WTC11 (cell line): ENCODE data around the gene RTL5. TPM values are rescaled to one million over a fixed set of nuclear protein-coding genes. Genes with fewer than 3 reads are reported as not detected.

Source experiments
- ATAC-seq: fragments of 200-7000 bp; cut with Tn5 transposase; 2 replicates; pipeline ENCODE4 v1.10.0; 2021; ENCODE audit warnings: mild to moderate bottlenecking, moderate library complexity
- CTCF ChIA-PET: fragments of 300-600 bp; sonication (Branson Sonifier 250); formaldehyde crosslinking; loops from one replicate; lab custom pipeline; 2021; ENCODE audit warnings: antibody characterized with exemption; lab: Charles Lee
- POLR2A ChIA-PET: fragments of 350-600 bp; sonication (Branson Sonifier 250); formaldehyde crosslinking; loops from one replicate; lab custom pipeline; 2021; ENCODE audit warnings: antibody characterized with exemption; lab: Charles Lee
- DNase-seq: peaks from one replicate; pipeline ENCODE4 v3.0.0; 2021; ENCODE audit warnings: low spot score
- H3K27ac Mint-ChIP-seq: 2 replicates; pipeline ENCODE4 v1.8.0; 2021; ENCODE audit warnings: mixed read lengths
- H3K27me3 Mint-ChIP-seq: 2 replicates; pipeline ENCODE4 v1.8.0; 2021; ENCODE audit warnings: low read depth, mild to moderate bottlenecking, moderate library complexity, mixed read lengths
- H3K36me3 Mint-ChIP-seq: 2 replicates; pipeline ENCODE4 v1.8.0; 2021; ENCODE audit warnings: mixed read lengths
- H3K4me1 Mint-ChIP-seq: 2 replicates; pipeline ENCODE4 v1.8.0; 2022; ENCODE audit warnings: mixed read lengths
- H3K4me3 Mint-ChIP-seq: 2 replicates; pipeline ENCODE4 v1.8.0; 2021; ENCODE audit warnings: mild to moderate bottlenecking, moderate library complexity, mixed read lengths
- H3K9me3 Mint-ChIP-seq: 2 replicates; pipeline ENCODE4 v1.8.0; 2021; ENCODE audit warnings: mixed read lengths
- AR ChIP-seq: fragments of 250-450 bp; sonication (Bioruptor Pico); IDR thresholded peaks from 2 replicates; pipeline ENCODE4 v1.9.0; 2021; ENCODE audit warnings: mild to moderate bottlenecking
- ATF6 ChIP-seq: sonication (generic); formaldehyde crosslinking; IDR thresholded peaks from 2 replicates; pipeline ENCODE4 v1.8.1; 2023; ENCODE audit warnings: mild to moderate bottlenecking, missing genetic modification reagents
- ETV6 ChIP-seq: sonication (generic); formaldehyde crosslinking; IDR thresholded peaks from 2 replicates; pipeline ENCODE4 v1.8.1; 2022; ENCODE audit warnings: mild to moderate bottlenecking, missing genetic modification reagents
- FOXJ3 ChIP-seq: sonication (generic); formaldehyde crosslinking; IDR thresholded peaks from 2 replicates; pipeline ENCODE4 v1.9.0; 2021; ENCODE audit warnings: missing genetic modification reagents, mild to moderate bottlenecking, borderline replicate concordance
- HMGXB4 ChIP-seq: sonication (generic); formaldehyde crosslinking; IDR thresholded peaks from 2 replicates; pipeline ENCODE4 v1.8.1; 2023; ENCODE audit warnings: mild to moderate bottlenecking, moderate library complexity, missing genetic modification reagents
- KAT7 ChIP-seq: sonication (generic); formaldehyde crosslinking; IDR thresholded peaks from 2 replicates; pipeline ENCODE4 v1.8.1; 2023; ENCODE audit warnings: missing genetic modification reagents, mild to moderate bottlenecking, borderline replicate concordance
- MYBL2 ChIP-seq: sonication (generic); formaldehyde crosslinking; IDR thresholded peaks from 2 replicates; pipeline ENCODE4 v1.8.1; 2023; ENCODE audit warnings: mild to moderate bottlenecking, moderate library complexity, missing genetic modification reagents
- NR2C2 ChIP-seq: sonication (generic); formaldehyde crosslinking; IDR thresholded peaks from 2 replicates; pipeline ENCODE4 v1.8.0; 2022; ENCODE audit warnings: mild to moderate bottlenecking, missing genetic modification reagents
- ZBTB43 ChIP-seq: sonication (generic); formaldehyde crosslinking; IDR thresholded peaks from 2 replicates; pipeline ENCODE4 v1.8.1; 2023; ENCODE audit warnings: mild to moderate bottlenecking, missing genetic modification reagents
- ZNF232 ChIP-seq: sonication (generic); formaldehyde crosslinking; IDR thresholded peaks from 2 replicates; pipeline ENCODE4 v1.8.0; 2022; ENCODE audit warnings: mild to moderate bottlenecking, missing genetic modification reagents
- ZNF425 ChIP-seq: fragments of 250-450 bp; sonication (Bioruptor Pico); conservative IDR thresholded peaks from 2 replicates; pipeline ENCODE4 v1.9.0; 2021; ENCODE audit warnings: mild to moderate bottlenecking
- ZNF512 ChIP-seq: sonication (generic); formaldehyde crosslinking; IDR thresholded peaks from 2 replicates; pipeline ENCODE4 v1.8.1; 2022; ENCODE audit warnings: missing genetic modification reagents, borderline replicate concordance
- ZNF671 ChIP-seq: fragments of 250-450 bp; sonication (Bioruptor Pico); IDR thresholded peaks from 2 replicates; pipeline ENCODE4 v1.8.0; 2021; ENCODE audit warnings: mild to moderate bottlenecking
- ZSCAN18 ChIP-seq: fragments of 250-450 bp; sonication (Bioruptor Pico); IDR thresholded peaks from 2 replicates; pipeline ENCODE4 v2.1.2; 2022; ENCODE audit warnings: mild to moderate bottlenecking, moderate library complexity
- total RNA-seq: library from RNA; stranded (reverse); gene quantifications from 3 replicates; pipeline ENCODE4 v1.2.3, GENCODE V29; 2021

Gene RTL5
- total RNA-seq, 1 experiment from 2014 or later, result 1.3 TPM

GRCh38 chrX:72117636-72118210 is 14.0 kb downstream of the RTL5 start (continued):
- no peak for TF ChIP-seq ZBTB43 (CRISPR knock-in tag)

GRCh38 chrX:72115380-72115779 is 16.3 kb downstream of the RTL5 start:
- Mint-ChIP-seq H3K27ac (no peak overlapping the region), H3K4me3 (no peak overlapping the region), H3K27me3 (no peaks in the 10 kb centered on the region), H3K36me3 (no peaks in the 10 kb centered on the region), H3K9me3 (no peaks in the 10 kb centered on the region), H3K4me1 (peaks cover 24% of the 10 kb centered on the region)
- DNase-seq, result no peak
- ChIA-PET CTCF (interaction anchor here (0.6 to 1.1 kb wide), 5 partner anchors 14 to 529 kb away, joined by 3 to 4 read pairs (median 3); partner anchors contain the start of gene NHSL2), POLR2A (interaction anchor here (1.1 kb wide), 1 partner anchor 40 kb away, joined by 3 read pairs; no protein-coding TSS in a partner anchor)
- TF ChIP-seq HMGXB4 (CRISPR knock-in tag) (no peak), ATF6 (no peak), ZNF425 (CRISPR knock-in tag) (no peak), NR2C2 (no peak), ZSCAN18 (no peak), ETV6 (CRISPR knock-in tag) (no peak), ZNF512 (CRISPR knock-in tag) (no peak), FOXJ3 (CRISPR knock-in tag) (no peak), KAT7 (CRISPR knock-in tag) (no peak)
- no peak for ATAC-seq

GRCh38 chrX:72114807-72115206 is 16.9 kb downstream of the RTL5 start:
- POLR2A ChIA-PET, result interaction anchor here (1.1 kb wide), 1 partner anchor 40 kb away, joined by 3 read pairs; no protein-coding TSS in a partner anchor
- H3K9me3 Mint-ChIP-seq, result no peaks in the 10 kb centered on the region
- H3K27me3 Mint-ChIP-seq, result no peaks in the 10 kb centered on the region
- no peak for DNase-seq
- TF ChIP-seq AR (CRISPR knock-in tag), result no peak
- TF ChIP-seq ZNF671 (CRISPR knock-in tag), result no peak
- no peak for TF ChIP-seq ZNF232
- TF ChIP-seq MYBL2 (CRISPR knock-in tag), result no peak
- TF ChIP-seq, all 79 proteins: peak for 0
- ATAC-seq, result no peak
- Mint-ChIP-seq H3K27ac (no peak overlapping the region), H3K4me1 (peaks cover 30% of the 10 kb centered on the region), H3K4me3 (no peak overlapping the region), H3K36me3 (no peaks in the 10 kb centered on the region)
- CTCF ChIA-PET, result interaction anchor here (0.6 to 1.1 kb wide), 3 partner anchors 15 to 93 kb away, joined by 3 to 4 read pairs (median 3); no protein-coding TSS in a partner anchor
